ENCODE data around the gene TRIM31.

The TRIM31 gene

DNA sequence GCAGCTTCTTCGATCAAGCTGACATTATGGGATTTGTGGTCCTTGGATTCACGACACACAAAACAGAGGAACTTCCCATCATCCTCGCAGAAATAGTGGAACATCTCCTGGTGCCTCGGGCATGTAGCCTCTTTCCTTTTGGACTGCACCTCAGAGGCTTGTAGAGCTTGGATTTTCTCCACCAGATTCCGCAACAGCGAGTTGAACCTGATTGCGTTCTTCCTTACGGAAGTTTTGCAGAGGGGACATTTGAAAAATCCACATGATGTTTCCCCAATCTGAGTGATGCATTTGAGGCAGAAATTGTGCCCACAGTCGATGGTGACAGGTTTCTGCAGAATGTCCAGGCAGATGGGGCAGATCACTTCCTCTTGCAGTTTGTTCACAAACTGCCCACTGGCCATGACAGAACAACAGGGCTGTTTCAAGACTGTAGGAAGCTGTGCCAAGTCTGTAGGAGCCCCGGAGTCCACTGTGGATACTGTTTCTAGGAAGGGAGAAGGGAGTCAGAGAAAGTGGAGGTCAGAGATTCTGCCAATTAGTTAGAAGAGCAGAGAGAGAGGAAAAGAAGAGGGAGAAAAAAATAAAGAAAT, 392 bp downstream of the TRIM31 start:
- DNase-seq = no peak

DNA sequence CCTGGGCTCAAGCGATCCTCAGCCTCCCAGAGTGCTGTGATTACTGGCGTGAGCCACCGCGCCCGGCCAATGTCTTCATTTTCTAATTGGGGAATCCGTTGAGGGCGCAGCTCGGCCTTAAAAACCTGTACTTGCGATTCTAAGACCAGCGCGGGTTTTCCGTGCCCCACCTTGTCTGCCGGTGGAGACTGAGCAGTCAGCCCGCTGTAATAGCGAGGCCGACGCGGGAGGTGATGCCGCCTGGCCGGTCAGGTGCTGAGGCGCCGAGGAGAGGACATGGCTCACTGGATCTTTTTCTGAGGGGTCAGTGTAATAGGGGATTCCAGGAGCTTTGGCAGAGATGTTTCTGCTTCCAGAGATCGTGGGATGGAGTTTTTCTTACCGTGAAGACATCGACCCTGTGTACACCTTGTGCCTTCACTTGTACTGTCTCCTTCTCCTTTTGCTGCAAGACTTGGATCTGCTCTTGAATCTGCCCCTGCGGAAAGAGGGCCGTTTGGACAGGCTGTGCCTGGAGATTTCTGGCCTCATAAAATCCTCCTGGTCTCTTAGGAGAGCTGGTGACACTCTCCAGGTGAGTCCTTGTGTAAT, 1.5 kb downstream of the TRIM31 start:
- no peak for DNase-seq

DNA sequence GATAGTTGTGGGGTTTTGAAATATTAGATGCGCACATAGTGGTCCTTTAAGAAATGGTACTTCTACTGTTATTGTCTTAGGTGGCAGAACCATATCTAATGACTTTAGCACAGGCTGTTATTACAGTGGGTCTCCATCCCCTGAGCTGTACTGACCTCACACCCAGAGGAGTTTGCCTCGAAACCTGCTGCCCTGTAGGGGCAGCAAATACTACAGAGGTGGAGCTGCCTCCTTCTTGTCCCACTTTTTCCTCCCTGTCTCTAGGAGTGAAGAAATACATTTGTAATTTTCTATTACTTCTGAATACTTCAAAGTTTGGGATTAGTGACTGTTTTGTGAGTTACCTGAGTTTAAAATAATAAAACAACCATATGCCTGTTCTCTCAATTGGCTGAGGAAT, 8.2 kb downstream of the TRIM31 start:
- no peak for DNase-seq

DNA sequence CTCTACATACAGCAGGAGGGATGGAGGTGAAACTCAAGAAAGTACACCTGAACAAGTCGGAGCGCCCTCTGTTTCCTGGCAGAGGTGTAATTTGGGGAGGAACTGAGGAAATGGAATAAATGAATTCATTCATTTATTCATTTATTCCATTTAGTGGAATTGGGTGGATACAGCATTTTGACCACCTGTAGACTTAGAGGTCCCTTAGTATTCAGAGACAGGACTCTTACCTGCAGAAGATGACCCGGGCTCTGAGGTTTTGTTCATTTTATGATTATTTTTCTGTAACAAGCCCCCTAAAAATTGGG, 9.1 kb downstream of the TRIM31 start:
- no peak for DNase-seq

DNA sequence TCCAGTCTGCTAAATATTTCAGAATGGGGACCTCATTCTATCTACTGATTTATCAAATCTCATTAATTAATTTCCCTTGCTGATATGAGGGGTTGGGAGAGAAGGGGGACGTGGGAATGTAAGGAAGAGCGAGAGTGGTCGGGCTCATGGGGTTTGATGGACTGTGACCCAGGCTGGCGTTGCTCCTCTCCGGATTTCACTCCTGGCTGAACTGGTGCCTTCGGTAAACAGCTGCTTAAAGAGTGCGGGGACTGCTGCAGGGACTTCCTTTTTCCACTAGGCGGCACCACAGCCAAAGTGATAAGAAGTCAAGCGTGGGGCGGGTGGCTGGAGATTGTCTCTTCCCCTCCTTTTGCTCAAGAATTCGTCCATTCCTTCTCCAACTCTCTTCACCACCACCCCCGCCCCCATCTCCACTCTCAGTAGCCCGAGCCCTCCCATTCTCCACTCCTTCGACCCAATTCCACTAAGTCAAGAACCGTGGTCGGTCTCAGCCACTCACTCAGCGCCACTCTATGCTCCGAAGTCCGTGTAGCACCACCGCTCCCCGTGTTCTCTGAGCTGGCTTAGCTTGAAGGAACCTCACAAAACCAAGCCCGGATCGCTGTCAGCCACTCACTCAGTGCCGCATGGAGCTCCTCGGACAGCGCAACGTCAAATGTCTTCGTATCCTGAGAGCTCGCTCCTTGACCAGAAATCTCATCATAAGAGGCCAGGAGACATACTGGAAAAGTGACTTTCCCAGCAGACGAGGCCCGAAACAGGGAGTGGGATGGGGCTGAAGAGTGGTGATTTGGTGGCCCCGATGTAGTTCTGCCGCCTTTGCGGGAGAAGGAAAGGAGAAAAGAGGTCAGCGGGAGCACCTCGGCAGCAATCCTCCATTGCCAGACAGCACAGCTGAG, 9.7 kb downstream of the TRIM31 start:
- DNase-seq = peak; percentile 73

DNA sequence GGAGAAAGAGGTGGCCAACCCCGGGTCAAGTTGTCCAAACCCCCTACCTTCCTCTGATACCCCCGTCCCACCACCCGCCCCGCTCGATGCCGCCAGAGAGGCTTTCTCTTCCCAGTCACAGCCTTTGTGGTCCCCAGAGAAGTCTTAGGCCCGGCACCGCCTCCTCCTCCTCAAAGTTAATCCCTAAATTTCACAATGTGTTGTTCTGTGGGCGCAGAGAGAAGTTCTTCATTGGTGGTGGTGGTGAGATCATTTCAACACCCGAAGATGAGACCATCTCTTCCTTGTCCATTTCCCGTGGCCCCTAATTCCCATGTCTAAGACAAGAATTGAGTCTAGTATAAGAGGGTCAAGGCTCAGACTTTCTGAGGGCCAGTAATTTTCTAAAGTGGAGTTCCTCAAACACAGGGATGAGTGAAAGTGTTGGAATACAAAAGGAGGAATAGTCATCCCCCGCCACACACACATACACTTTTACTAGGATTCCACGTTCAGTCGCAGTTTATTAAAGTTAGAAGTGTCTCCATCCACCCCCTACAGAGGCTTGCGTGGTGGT, 10.4 kb downstream of the TRIM31 start:
- no peak for DNase-seq

DNA sequence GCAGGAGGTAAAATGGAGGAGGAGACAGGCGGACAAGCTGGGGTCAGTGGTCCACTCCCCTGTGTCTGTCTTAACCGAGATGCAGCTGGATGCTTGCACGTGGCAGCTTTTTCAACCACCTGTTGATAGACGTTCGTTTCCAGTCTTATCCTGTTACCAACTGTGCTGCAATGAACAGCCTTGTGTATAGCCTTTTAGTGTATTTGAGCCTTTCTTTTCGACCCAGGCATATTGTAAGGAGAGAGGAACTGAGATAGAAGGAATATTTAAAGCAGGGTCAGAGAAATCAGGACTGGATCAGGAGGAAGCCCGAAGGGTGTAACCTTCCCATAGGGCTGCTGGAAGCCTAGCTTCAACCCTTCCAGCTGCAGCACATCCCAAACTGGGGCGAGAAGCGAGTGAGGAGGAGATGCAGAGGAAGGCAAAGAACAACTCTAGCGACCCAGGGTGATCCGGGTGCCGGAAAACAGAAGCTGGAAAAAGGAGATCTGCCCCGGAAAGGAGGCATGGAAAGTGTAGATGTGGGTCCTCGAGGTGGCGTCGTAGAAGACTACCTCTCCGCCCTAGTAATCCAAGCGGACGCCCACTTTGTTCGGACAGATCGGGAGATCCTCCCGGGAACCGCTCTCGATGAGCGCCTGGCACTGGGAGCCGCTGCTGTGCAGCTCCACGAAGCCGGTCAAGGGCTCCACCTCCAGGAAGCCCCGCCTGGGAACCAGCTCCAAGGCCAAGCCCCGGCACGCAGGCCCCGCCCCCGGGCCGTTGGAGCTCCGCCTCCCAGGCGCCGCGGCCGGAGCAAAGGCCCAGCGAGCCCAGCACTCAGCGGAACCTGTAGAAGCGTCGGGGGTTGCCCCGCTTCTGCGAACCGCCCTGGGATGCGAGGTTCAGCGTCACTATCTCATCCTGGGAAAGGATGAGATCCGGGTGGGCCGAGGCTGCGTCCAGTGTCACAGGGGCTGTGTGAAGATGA, 11.2 kb downstream of the TRIM31 start:
- peak; percentile 68 for DNase-seq

DNA sequence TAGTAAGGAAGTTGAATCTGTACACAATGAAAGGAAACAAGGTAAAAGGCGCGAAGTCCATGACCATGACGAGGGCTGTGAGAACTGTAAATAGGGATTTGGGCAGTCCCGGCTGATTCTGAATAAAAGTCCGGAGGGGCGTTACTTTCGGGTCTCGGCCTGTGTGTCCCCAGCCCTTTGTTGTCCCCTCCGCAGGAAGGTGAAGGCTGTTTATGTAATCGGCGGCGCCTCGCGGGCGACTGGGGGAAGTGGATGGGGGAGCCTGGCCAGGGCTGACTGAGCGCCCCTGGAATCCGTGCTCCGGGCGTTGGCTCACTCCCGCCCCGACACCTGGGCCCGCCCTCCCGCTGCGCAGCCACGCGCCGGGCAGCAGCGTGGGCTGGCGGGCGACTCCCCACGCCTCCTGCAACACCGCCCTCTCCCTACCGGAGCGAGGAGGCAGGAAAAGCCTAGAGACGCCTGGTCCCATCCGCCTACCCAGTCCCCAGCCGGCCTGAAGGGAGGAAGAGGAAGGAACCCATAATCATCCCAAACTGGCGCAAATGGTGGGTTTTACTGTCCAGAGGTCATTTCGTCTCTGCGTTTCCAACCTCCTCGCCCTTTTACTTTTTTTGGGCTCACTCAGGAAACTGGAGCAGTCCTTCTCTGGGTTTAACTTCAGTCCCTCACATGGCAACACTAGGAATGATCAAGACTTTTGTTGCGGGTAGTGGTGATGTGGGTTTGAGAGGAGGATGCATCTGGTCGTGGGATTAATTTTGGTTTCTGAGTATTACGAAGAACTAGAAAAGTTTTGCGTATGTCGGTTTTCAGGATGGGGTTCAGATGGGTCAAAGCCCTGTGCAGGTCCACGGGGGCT, 12.1 kb downstream of the TRIM31 start:
- peak; percentile 10 for DNase-seq

DNA sequence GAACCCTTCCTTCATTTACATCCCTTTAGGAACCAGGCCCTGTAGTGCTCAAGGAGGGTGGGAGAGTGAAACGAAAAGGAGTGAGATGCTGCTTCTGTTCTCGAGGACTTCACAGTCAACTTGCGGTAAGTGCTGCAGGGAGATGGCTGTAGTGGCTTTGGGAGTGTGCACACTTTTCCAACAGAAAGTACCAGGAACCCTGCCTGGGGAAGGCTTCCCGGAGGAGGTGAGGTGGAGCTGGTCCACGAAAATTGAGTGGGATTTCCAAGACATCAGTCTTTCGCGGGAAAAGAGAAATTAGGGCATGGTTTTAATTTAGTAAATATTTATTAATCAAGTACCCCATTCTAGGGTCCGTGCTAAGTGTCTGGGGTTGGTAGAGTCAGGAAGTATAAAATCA, 12.7 kb downstream of the TRIM31 start:
- no peak for DNase-seq

DNA sequence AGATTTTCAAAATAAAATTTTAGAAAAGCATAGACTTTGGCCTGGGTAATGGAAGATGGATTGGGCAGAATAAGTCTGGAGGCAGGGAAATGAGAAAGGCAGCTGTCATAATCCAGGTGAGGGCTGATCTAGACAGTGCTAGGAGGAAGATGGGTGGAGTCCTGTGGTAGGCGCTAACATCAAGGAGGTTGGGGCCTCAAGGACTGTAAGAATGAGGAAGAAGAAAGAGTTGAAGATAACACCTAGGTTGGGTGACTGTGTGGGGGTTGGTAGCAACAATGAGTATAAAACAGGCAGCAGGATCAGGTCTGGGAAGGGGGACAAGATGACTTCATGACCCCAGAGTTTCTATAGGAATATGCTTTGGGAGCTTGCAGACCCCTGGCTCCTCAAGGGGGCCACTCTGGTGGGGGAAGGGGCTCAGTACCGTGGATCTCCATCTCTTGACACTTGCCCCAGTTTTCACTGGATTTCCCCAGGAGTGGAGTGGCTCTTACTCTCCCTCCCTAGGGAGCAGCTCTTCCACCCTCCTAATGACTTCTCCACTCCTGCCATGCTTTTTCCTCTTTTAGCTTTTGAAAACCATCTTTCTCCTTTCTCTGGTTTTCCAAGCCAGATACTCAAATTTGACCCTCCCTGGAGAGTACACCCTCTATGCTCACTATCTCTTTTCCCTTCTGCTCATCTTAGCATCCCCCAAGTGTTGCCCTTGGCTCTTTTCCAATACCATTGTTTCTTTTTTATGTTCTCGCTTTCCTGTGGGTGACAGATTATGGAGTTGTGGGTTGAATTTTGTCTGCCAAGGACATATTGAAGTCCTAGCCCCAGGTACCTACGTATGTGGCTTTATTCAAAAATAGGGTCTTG, 14.8 kb downstream of the TRIM31 start:
- DNase-seq = no peak

DNA sequence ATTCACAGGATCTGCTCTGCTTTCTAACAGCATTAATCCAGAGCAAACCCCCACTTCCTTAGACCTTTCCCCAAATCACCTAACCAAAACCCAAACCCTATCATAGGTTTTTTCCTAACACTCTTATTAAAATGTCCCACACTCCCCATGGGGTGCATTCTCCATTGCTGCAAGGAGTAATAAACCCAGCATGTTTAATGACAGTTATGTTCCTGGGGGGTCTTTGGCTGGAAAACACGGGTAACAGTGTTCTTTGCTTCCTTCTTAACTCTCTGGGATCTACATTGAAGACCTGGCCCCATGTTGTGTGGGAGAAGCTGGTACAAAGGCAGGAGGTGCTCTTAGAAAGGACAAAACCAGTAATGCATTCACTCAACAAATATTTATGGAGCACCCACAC, 16.1 kb downstream of the TRIM31 start:
- DNase-seq = no peak

DNA sequence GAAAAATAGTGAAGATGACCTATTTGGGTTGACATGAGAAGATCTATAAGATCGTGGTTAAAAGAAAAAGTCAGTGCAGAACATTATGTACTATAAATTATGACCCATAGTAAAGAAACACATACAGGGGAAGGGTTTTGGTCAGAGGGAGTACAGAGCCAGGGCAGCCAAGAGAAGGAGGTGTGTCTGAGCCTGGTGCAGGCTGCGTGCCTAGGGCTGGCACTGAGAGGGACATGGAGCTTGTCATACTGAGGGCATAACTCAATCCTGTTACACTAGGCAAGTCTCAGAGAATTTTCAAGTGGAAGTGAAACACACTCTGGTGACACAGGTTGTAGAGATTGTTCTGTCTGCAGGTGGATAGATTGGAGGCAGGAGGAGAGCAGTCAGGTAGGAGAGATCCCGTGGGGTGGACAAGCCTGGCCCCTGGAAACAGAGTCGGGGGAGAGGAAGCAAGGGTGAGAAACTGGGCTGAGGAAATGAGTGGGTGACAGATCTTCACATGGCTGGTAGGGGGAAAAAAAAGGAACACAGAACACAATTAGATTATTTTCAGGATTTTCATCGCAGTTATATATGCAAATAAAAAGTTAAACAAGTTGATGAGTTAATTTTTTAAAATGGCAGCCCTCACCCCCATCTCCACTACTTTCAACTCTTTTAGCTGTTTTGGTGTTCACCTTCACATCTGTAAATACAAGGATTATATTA, 18.8 kb downstream of the TRIM31 start:
- DNase-seq = no peak

DNA sequence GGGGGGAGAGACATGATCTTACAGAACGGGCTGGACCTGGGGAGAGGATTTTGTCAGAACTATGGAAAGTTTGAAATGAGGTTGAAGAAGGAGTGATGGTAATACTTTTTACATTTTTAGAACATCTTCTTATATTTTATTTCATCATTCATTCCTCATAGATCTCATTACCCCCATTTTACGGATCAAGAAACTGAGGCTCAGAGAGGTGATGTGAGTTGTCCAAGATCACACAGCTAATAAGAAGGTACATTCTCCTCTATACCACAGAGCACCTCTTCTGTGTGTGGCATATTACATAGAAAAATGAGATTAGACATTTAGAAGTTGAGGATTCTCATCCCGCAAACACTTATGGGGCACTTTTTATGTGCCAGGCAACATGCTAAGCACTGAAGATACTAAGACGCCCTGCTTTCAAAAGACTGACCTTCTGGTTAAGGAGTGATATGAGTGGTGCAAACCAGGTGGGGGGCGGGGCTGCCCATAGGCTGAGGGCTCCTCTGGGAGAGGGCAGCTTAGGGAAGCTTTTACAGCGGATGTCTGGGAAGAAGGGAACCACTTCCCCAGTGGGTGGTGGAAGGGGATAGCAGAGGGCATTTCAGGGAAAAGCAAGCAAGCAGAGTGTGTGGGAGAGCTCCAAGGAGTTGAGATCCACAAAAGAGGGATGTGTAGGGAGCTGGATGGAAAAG, 19.9 kb downstream of the TRIM31 start:
- no peak for DNase-seq

DNA sequence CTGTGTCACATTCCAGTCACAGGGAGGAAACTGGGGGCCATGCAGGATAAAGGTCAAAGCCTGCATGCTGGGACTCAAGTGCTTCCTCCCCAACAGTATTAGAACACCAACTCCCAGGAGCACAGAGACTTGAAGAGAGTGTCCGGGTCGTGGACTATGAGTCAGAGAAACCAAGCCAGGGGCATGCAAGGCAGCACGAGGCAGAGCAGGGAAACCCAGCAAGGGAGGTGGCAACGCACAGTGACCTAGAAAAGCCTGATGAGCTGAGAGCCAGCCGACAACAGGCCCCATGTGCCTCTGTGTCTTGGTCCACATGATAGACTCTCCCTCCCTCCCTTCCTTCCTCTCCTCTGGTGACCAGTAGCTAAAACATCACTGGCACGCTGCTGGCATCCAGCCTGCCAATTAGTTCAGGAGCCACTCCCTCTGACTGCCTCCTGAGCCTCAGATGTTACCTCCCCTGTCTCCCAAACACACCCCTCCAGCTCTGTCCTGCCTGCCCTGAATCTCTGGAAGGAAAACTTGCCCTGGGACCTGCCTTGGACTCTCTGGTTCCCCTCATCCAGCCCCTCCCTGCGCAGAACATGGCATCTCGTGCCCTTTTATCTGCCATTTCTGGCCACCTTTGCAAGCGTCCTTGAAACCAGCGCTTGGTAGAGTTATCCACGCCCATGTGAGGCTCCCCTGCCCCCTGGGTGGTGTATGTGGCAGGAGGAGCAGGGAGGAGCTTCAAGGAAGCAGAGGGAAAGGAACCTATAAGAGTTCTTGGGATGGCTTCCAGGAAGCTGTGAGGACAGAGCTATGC, 21.1 kb downstream of the TRIM31 start:
- no peak for DNase-seq

DNA sequence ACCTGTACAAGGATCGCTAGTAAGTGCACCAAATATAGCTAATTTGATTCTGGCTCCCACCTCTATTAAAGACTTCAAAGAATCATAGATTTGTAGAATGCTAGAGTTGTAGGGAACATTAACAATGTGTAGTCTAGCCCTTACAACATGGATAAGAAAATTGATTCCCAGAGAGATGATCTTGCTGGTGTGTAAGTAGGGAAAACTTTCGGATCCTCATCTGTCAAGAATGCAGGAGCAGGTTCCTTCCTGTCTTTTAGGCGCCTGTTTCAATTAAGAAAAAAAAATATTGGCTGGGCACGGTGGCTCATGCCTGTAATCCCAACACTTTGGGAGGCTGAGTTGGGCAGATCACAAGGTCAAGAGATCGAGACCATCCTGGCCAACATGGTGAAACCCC, 25.0 kb downstream of the TRIM31 start:
- no peak for DNase-seq

DNA sequence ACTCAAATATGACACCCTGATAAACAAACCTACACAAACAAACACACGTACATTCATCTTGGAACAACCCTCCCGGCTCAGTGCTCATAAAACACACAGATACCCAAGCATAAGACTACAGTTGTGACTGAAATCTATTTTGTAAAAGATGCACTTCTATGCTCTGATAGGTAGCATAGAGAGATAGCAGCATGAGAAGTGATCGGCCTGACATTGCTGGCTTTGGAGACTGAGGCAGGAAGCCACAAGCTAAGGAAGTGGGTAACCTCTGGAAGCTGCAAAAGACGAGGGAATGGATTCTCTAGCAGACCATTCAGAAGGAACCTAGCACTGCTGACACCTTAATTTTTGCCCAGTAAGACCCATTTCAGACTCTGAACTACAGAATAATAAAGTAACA, 35.7 kb downstream of the TRIM31 start:
- no peak for DNase-seq

DNA sequence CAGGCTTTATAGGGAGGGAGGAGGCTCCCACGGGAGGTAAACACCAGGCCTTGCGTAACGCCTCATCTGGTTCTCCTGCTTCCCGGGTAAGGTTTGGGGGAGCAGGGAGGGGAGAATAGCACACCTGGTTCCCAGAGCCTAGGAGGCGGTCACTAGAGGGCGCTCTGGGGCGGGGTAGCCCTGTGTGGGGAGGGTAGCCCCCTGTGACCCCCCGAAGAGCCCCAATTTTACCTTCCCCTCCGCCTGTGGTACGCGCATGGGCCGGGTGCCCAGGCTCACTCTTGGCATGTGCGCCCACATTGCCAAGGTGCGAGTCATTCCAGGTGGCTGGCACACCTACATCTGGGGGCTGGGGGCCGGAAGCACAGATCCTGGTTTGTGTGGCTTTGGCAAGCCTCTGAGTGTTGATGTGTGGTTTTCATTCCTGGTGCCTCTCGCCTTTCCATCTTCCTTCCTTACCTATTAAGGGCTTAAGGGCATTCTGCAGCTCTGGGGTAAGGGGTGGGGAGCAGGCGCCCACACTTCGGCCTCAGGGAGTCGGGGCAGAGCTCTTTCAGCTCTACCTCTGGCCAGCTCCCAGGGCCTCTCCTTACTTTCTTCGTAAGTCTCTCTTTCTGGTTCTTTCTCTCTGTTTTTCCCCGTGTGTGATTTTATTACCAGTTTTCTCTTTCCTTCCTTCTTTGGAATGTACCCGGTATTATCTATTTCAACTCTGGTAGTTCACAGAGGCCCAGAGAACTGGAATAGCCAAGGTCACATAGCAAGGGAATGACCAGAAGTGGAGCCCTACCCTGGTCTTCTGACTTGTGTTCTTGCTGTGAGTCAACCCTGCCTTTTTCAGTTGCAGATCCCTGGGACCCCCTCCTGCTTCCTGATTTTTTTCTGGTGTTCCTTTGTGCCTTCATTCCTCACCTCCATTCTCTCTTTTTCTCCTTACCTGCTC, 36.8 kb downstream of the TRIM31 start:
- DNase-seq = no peak

Measured in stimulated activated CD4-positive, alpha-beta T cell treated with anti-CD3 and anti-CD28 coated beads, Interleukin-12 subunit alpha, Interleukin-12 subunit beta, amount 100 ng/mL, for 4 hours (primary cell).